Measurements from ENCODE around the gene GPC5.
"Not testable (repeated sequence)": the region's sequence is repeated elsewhere in the genome, so short reads cannot be mapped to it uniquely, and the experiment has no call there.

Gene GPC5

GRCh38 chr13:92719868-92720267, 1321.4 kb downstream of the GPC5 start:
- no peak for DNase-seq

GRCh38 chr13:92721620-92722019, 1323.2 kb downstream of the GPC5 start:
- DNase-seq: no peak

- no peak for DNase-seq
These were observed 1328.7 kb downstream of the GPC5 start for GRCh38 chr13:92727118-92727517.

GRCh38 chr13:92734068-92734467, 1335.6 kb downstream of the GPC5 start:
- no peak for DNase-seq

GRCh38 chr13:92734545-92734944, 1336.1 kb downstream of the GPC5 start:
- DNase-seq: no peak

- no peak for DNase-seq
These were observed 1337.5 kb downstream of the GPC5 start for GRCh38 chr13:92735909-92736308.

- no peak for DNase-seq
These were observed 1340.9 kb downstream of the GPC5 start for GRCh38 chr13:92739306-92739818.

- no peak for DNase-seq
These were observed 1345.6 kb downstream of the GPC5 start for GRCh38 chr13:92743992-92744391.

- no peak for DNase-seq
These were observed 1346.8 kb downstream of the GPC5 start for GRCh38 chr13:92745258-92745657.

GRCh38 chr13:92752705-92753104, 1354.3 kb downstream of the GPC5 start:
- DNase-seq: not testable (repeated sequence)

- no peak for DNase-seq
These were observed 1363.3 kb downstream of the GPC5 start for GRCh38 chr13:92761710-92762109.

GRCh38 chr13:92767468-92767867, 1369.0 kb downstream of the GPC5 start:
- DNase-seq: no peak

GRCh38 chr13:92768602-92769001, 1370.2 kb downstream of the GPC5 start:
- no peak for DNase-seq

- DNase-seq: no peak
These were observed 1370.6 kb downstream of the GPC5 start for GRCh38 chr13:92769046-92769445.

- no peak for DNase-seq
These were observed 1377.2 kb downstream of the GPC5 start for GRCh38 chr13:92775658-92776057.

- DNase-seq: no peak
These were observed 1383.7 kb downstream of the GPC5 start for GRCh38 chr13:92781965-92782690.

GRCh38 chr13:92802776-92803175, 1404.4 kb downstream of the GPC5 start:
- DNase-seq: no peak

- DNase-seq: no peak
These were observed 1405.9 kb downstream of the GPC5 start for GRCh38 chr13:92804346-92804745.

GRCh38 chr13:92804926-92805325, 1406.5 kb downstream of the GPC5 start:
- no peak for DNase-seq

- no peak for DNase-seq
These were observed 1407.3 kb downstream of the GPC5 start for GRCh38 chr13:92805766-92806165.

- no peak for DNase-seq
These were observed 1407.8 kb downstream of the GPC5 start for GRCh38 chr13:92806215-92806614.

GRCh38 chr13:92807353-92807752, 1408.9 kb downstream of the GPC5 start:
- no peak for DNase-seq

- DNase-seq: no peak
These were observed 1409.5 kb downstream of the GPC5 start for GRCh38 chr13:92807966-92808365.

GRCh38 chr13:92821324-92821723, 1422.9 kb downstream of the GPC5 start:
- DNase-seq: no peak

- DNase-seq: no peak
These were observed 1424.6 kb downstream of the GPC5 start for GRCh38 chr13:92823059-92823458.

All from activated CD4-positive, alpha-beta T cell treated with anti-CD3 and anti-CD28 coated beads for 48 hours (primary cell).